HG02588 (cell line): ENCODE measurements around the gene HIP1R.
"Not testable (repeated sequence)": the region's sequence is repeated elsewhere in the genome, so short reads cannot be mapped to it uniquely, and the experiment has no call there.

Experiments
- ATAC-seq: cut with Tn5 transposase; IDR thresholded peaks from one replicate; pipeline ENCODE4 v1.9.1; 2021; ENCODE audit warnings: mild to moderate bottlenecking, moderate library complexity; ENCODE audit not compliant: unreplicated experiment

HIP1R gene

DNA sequence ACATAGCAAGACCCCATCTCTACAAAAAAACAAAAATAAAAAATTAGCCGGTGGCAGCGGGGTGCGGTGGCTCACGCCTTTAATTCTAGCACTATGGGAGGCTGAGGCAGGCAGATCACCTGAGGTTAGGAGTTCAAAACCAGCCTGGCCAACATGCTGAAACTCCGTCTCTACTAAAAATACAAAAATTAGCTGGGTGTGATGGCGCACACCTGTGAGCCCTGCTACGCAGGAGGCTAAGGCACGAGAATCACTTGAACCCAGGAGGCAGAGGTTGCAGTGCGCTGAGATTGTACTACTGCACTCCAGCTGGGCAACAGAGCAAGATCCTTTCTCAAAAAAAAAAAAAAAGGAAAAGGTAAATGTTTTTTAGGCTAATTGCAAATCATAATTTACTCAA is 57.5 kb downstream of the HIP1R start:
- not testable (repeated sequence) for ATAC-seq

DNA sequence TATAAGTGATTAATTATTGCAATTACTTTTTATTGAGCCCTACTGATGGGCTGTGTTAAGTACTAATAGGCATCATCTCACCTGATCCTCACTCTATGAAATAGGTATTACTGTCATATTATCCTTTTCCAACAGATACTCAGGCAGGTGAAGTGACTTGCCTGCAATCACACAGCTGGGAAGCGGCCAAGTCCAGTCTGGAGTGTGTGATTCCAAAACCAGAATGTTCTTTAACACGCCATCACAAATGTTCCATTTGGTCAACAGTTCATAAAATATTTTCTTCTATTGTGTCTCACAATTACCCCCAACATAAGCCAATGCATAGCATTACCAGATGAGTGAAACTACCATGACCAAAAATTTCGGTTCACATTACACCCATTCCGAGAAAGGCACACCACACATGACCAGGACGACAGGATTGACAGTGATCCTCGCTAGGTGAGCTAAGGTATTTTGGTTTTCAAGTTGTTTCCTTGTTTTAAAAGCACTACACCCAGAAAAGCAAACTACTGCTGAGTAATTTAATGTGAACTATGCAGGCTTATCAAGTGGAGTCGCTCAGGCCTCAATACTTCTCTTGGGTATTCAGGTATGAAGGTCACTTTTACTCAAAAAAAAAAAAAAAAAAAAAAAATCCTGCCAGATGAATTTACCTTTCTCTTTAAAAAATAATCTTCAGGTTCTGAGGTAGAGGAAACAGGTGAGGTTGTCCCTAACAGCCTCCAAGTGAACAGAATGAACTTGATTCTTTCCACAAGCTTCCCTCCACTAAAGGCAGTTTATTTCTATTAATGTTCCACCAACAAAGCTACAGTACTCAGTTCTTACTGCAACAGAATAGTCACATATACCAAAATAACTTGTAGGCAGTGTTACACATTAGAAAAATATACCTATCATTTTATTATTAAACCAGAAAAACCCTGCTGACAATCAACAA is 58.2 kb downstream of the HIP1R start:
- no peak for ATAC-seq

DNA sequence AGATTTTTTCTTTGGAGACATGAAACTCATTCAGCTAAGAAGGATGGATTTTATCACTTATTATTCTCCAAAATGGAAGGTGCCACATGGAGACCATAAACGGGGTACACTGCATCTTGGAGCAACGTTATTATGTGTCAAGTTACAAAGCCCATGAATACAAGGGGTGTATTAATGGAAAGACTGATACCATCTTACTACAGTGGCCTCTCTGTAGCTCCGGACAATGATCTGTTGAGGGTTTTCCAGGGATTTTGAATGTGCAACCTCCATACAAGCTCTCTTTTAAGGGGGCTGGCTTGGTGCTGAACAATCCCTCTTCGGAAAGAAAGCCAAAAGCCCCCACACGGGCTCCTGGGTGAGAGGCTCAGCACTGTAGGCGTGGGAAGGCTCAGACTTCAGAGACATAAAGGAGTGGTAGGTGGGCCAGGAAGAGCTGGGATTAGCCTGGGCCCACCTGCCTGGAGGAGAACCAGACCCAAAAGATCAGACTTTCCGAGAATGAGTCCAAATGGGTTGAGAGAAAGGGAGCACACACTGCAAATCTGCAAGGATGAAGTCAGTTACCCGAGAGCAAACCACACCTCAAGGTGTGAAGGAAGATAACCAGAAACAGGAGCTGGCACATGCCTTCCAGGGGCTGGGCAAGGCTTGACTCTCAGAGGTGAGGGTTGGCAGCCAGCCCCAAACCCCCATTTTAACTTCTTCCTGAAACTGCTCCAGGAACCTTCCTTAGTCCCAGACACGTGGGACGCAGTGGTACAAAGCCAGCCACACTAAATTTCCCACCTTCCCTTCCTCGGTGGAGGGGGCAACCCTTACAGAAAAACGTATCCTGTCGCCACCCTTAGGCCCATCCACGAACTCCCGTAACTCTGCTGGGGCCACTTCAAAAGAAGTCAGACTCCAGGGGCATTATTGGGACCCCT is 59.2 kb downstream of the HIP1R start:
- no peak for ATAC-seq

DNA sequence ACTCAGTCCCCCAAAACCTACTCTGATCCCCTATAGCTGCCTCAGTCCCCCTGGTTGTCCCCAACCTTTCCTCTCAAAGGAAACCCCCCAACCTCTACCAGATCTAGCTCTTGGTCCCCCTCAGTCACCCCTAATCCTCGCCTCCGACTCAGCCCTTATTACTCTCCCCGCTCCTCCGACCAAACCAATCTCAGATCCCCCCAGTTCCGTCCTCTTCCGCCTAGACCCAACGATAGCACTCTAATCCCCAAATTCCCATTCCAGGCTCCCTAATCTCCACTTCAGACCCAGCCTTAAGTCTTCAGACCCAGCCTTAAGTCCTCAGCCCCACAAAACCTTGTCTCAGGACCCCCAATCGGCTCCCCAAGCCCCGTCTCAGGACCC is 60.1 kb downstream of the HIP1R start:
- ATAC-seq, result no peak

DNA sequence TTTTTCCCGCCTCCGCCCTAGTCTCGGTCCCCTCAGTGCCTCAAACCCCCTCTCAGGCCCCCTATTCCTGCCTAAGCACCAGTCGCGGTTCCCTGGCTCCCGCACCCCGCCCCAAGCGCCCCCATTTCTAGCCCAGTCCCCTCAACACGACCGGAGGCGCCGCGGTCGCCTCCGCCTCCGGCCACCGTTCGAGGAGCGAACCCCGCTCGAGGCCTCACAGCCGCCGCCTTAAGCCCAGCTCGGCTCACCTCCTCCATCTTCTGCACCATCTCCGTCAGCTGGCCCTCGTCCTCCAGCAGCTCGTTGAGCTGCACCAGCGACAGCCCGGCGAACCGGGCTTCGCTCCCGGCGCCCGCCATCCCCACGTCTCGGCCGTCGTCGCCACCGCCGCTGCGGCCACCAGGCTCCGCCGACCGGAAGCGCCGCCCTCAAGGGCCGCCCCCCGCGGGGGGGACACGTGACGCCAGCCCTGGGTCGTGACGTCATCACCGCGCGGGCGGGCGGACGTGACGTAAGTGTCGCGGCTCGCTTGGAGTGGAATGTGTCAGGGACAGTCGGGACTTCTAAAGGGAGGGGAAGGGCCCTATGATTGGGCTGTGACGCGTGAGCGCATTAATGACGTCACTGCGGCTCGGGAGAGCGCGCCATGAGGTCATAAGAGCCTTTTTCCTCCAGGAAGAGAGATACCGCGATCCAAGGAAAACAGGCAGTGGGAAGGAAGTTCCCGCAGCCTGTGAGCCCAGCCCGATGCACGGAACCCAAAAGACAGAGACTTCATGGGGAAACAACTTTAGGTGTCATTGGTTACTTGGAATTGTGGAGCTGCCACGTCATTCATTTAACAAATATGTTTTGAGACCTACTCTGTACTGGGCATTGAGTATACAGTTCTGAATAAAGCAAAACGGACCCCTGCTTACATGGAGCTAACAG is 60.7 kb downstream of the HIP1R start, which contains the start of gene VPS37B:
Gene VPS37B, minus strand, starts transcription at position 421 of the 933 bp plus-strand sequence. Its CDS starts 62 bp downstream, at position 359.
- ATAC-seq, result peak; percentile 66

DNA sequence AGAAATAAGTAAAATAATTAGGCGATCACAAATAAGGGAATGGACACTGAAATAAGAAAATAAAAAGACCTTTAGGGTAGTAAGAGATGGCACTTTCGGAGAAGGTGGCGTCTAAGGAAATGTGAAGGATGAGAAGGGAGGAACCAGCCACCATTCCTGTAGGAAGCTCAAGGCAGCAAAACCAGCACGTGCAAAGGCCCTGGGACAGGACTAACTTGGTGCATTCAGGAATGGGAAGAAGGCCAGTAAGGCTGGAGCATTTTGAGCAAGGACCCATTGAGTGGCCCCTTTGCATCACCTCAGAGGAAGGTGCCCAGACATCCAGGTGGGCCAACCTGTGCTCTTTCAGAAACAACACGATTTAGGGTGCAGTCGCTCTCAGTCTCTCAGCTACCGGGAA is 61.4 kb downstream of the HIP1R start:
- no peak for ATAC-seq

GRCh38 chr12:122899887-122900286 is 64.6 kb downstream of the HIP1R start:
- ATAC-seq, result no peak

- ATAC-seq, result no peak
These were observed 67.8 kb downstream of the HIP1R start for GRCh38 chr12:122902854-122903692.

DNA sequence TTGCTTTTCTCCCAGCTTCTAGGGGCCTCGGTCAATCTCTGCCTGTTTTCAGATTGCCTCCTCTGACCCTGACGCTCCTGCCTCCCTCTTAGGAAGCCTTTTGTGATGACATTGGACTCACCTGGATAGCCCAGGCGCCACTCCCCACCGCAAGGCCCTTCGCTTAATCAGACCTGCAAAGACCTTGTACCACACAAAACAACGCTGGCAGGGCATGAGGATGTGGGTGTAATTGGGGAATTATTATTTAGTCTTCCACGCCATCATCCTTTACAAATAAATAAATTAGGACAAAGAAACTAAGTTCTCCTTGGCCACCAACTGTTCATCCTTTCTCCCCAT is 68.4 kb downstream of the HIP1R start:
- no peak for ATAC-seq

GRCh38 chr12:122905258-122905657 is 70.0 kb downstream of the HIP1R start:
- ATAC-seq, result not testable (repeated sequence)

GRCh38 chr12:122908915-122909314 is 73.7 kb downstream of the HIP1R start:
- ATAC-seq, result no peak

DNA sequence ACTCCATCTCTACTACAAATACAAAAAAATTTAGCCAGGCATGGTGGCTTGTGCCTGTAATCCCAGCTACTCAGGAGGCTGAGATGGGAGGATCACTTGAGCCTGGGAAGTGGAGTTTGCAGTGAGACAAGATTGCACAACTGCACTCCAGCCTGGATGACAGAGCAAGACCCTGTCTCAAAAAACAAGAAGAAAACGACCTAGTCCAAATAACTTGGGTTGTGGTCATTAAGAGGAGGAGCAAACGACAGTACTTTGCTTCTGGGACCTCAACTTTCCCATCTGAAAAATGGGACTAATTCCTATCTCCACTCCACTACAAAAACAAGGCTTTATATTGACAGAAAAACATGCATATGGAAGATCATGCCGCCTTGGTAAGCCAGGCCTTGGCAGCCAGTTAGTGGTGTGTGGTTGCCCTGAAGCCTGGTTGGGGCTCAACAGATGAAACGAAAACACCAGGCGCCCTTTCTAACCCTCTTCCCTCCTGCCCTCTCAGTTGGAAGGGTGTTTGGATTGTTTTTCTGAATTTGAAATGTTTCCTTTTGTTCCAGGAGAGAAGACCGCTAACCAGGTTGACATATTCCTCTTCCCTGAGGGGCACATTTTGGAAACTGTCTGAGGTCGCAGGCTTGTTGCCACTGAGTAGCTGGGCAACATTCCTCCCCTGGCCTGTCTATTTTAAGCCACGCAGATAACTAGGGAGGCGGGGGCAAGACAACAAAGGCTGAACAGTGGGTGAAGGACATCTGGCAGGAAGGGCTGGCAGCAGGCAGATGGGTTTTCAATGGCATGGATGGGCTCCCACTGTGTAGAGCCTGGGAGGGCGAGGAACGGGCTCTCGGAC is 74.4 kb downstream of the HIP1R start:
- no peak for ATAC-seq
